ENCODE results near the gene CLOCK. TPM values are rescaled to one million over a fixed set of nuclear protein-coding genes. Genes with fewer than 3 reads are reported as not detected.

Gene CLOCK
- total and polyA plus RNA-seq, 9 of the 15 experiments (the other 6 are each of a cell fraction or from before 2014, with no cell fraction given): 3.7 to 14.4 (median 9.4) TPM

GRCh38 chr4:55431710-55432336, 114.9 kb downstream of the CLOCK start:
- Histone ChIP-seq H3K9me1 (ENCODE audit: control insufficient read depth, insufficient read depth, low read length) (no peaks in the 10 kb centered on the region), H3K4me1 (replicated peaks in 1 of 2; ENCODE audit: control insufficient read depth in 2 of 2, insufficient read depth in 2 of 2, low read length in 2 of 2) (peaks cover 0 to under 1% of the 10 kb centered on the region in 2 experiments; a peak in 3 of 5 replicates), H3K9me3 (replicated peaks; ENCODE audit: control insufficient read depth, insufficient read depth, low read depth, low read length) (no peaks in the 10 kb centered on the region), H3K4me2 (ENCODE audit: insufficient read depth, low read length) (no peak overlapping the region), H4K20me1 (replicated peaks; ENCODE audit: control insufficient read depth, insufficient read depth, low read length) (no peaks in the 10 kb centered on the region), H3K27me3 (ENCODE audit: control insufficient read depth in 2 of 2, insufficient read depth in 2 of 2, low read length in 2 of 2) (no peaks in the 10 kb centered on the region), H3K4me3 (no peak overlapping the region), H3K79me2 (ENCODE audit: control insufficient read depth, insufficient read depth, low read length) (no peaks in the 10 kb centered on the region), H2AFZ (ENCODE audit: low read depth, low read length) (no peak overlapping the region), H3K36me3 (ENCODE audit: control insufficient read depth, insufficient read depth, low read length) (peaks cover 90% of the 10 kb centered on the region), H3K9ac (ENCODE audit: insufficient read depth in 1 of 2, low read depth in 2 of 2, low read length in 2 of 2) (no peak overlapping the region), H3K27ac (ENCODE audit: extremely low read depth, low read depth, low read length) (no peak overlapping the region)
- DNase-seq (ENCODE audit: extremely low read depth in 1 of 4, low spot score in 3 of 4) (no peak), FAIRE-seq (no peak), ATAC-seq (no peak)
- in situ Hi-C loops (cut with MboI): no loop called here
- ChIA-PET POLR2A (no interaction called here), CTCF (ENCODE audit: low intra/inter-chr PET ratio) (no interaction called here)
- WGBS (ENCODE audit: insufficient coverage, low coverage, missing lambda C conversion rate): 79% methylated on average over 6 of the region's 6 CpGs
- no TSS peak for BruUV-seq (replicated peaks)
- intact Hi-C loops (cut with micrococcal nuclease): loop anchor here (10.0 kb wide), 2 partner anchors 203 to 433 kb away; partner anchors contain the start of gene NMU
- no peak for TF ChIP-seq HMGN3 (IDR thresholded peaks at IDR 0.05; ENCODE audit: borderline replicate concordance, extremely low read depth, insufficient read length, low read depth, low read length)
- TF ChIP-seq ZNF311 (CRISPR knock-in tag; IDR thresholded peaks at IDR 0.05): no peak
- no peak for TF ChIP-seq RUNX1 (IDR thresholded peaks at IDR 0.05; ENCODE audit: low read depth)
- TF ChIP-seq, protein P1, sequence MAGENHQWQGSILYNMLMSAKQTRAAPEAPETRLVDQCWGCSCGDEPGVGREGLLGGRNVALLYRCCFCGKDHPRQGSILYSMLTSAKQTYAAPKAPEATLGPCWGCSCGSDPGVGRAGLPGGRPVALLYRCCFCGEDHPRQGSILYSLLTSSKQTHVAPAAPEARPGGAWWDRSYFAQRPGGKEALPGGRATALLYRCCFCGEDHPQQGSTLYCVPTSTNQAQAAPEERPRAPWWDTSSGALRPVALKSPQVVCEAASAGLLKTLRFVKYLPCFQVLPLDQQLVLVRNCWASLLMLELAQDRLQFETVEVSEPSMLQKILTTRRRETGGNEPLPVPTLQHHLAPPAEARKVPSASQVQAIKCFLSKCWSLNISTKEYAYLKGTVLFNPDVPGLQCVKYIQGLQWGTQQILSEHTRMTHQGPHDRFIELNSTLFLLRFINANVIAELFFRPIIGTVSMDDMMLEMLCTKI (IDR thresholded peaks at IDR 0.05; ENCODE audit: partially characterized antibody): no peak
- TF ChIP-seq ZFP1 (CRISPR knock-in tag; IDR thresholded peaks at IDR 0.05): no peak
- no peak for TF ChIP-seq ZKSCAN1 (IDR thresholded peaks at IDR 0.05; ENCODE audit: low read depth, low read length)
- no peak for TF ChIP-seq NCOA1 (IDR thresholded peaks at IDR 0.05; ENCODE audit: low read depth)
- TF ChIP-seq CREM (IDR thresholded peaks at IDR 0.05; ENCODE audit: low read depth): no peak
- no peak for TF ChIP-seq BRD9 (IDR thresholded peaks at IDR 0.05; ENCODE audit: low read depth, partially characterized antibody)
- TF ChIP-seq ZNF3 (CRISPR knock-in tag; IDR thresholded peaks at IDR 0.05): no peak
- no peak for TF ChIP-seq SMAD2 (IDR thresholded peaks at IDR 0.05; ENCODE audit: low read depth, low read length)
- TF ChIP-seq BRF1 (IDR thresholded peaks at IDR 0.05; ENCODE audit: borderline replicate concordance, extremely low read depth, insufficient read length): no peak
- no peak for TF ChIP-seq C11orf30 (IDR thresholded peaks at IDR 0.05; ENCODE audit: low read depth)
- no peak for TF ChIP-seq ARHGAP35 (IDR thresholded peaks at IDR 0.05; ENCODE audit: partially characterized antibody)
- no peak for TF ChIP-seq DDX20 (tag; IDR thresholded peaks at IDR 0.05; ENCODE audit: low read depth)

Measured in K562 (cell line).